ENCODE results near the gene MUC5B. TPM values are rescaled to one million over a fixed set of nuclear protein-coding genes. Genes with fewer than 3 reads are reported as not detected.

MUC5B gene
- total RNA-seq, 1 donor from 2014 or later = not detected

GRCh38 chr11:1232021-1232882, 9.4 kb downstream of the MUC5B start:
- TF ChIP-seq CTCF (IDR thresholded peaks at IDR 0.05; ENCODE audit: unreplicated experiment) = no peak
- Mint-ChIP-seq H3K27me3 (no peaks in the 10 kb centered on the region), H3K9me3 (ENCODE audit: low read depth) (no peaks in the 10 kb centered on the region), H3K4me1 (ENCODE audit: low read depth) (no peaks in the 10 kb centered on the region), H3K27ac (no peak overlapping the region), H3K4me3 (ENCODE audit: low read depth) (no peak overlapping the region), H3K36me3 (ENCODE audit: insufficient read depth) (no peaks in the 10 kb centered on the region)
- DNase-seq (ENCODE audit: low spot score, unreplicated experiment) = no peak

- H3K4me1 Mint-ChIP-seq (ENCODE audit: low read depth) = no peaks in the 10 kb centered on the region
- no peaks in the 10 kb centered on the region for H3K9me3 Mint-ChIP-seq (ENCODE audit: low read depth)
- no peak overlapping the region for H3K4me3 Mint-ChIP-seq (ENCODE audit: low read depth)
- H3K27ac Mint-ChIP-seq = no peak overlapping the region
- DNase-seq (ENCODE audit: low spot score, unreplicated experiment) = no peak
- no peak for TF ChIP-seq CTCF (IDR thresholded peaks at IDR 0.05; ENCODE audit: unreplicated experiment)
- H3K36me3 Mint-ChIP-seq (ENCODE audit: insufficient read depth) = no peaks in the 10 kb centered on the region
- peaks cover 3% of the 10 kb centered on the region for H3K27me3 Mint-ChIP-seq
These were observed 10.0 kb downstream of the MUC5B start for GRCh38 chr11:1232883-1233321.

- Mint-ChIP-seq H3K36me3 (ENCODE audit: insufficient read depth) (no peaks in the 10 kb centered on the region), H3K4me3 (ENCODE audit: low read depth) (no peak overlapping the region), H3K27ac (no peak overlapping the region), H3K27me3 (peaks cover 3% of the 10 kb centered on the region), H3K9me3 (ENCODE audit: low read depth) (no peaks in the 10 kb centered on the region), H3K4me1 (ENCODE audit: low read depth) (no peaks in the 10 kb centered on the region)
- TF ChIP-seq CTCF (IDR thresholded peaks at IDR 0.05; ENCODE audit: unreplicated experiment) = no peak
- no peak for DNase-seq (ENCODE audit: low spot score, unreplicated experiment)
These were observed 10.6 kb downstream of the MUC5B start for GRCh38 chr11:1233351-1234053.

- peaks cover 3% of the 10 kb centered on the region for H3K27me3 Mint-ChIP-seq
- no peak for DNase-seq (ENCODE audit: low spot score, unreplicated experiment)
- H3K36me3 Mint-ChIP-seq (ENCODE audit: insufficient read depth) = no peaks in the 10 kb centered on the region
- H3K9me3 Mint-ChIP-seq (ENCODE audit: low read depth) = no peaks in the 10 kb centered on the region
- H3K4me3 Mint-ChIP-seq (ENCODE audit: low read depth) = no peak overlapping the region
- TF ChIP-seq CTCF (IDR thresholded peaks at IDR 0.05; ENCODE audit: unreplicated experiment) = no peak
- H3K4me1 Mint-ChIP-seq (ENCODE audit: low read depth) = no peaks in the 10 kb centered on the region
- no peak overlapping the region for H3K27ac Mint-ChIP-seq
These were observed 11.3 kb downstream of the MUC5B start for GRCh38 chr11:1234054-1234720.

- no peaks in the 10 kb centered on the region for H3K4me1 Mint-ChIP-seq (ENCODE audit: low read depth)
- DNase-seq (ENCODE audit: low spot score, unreplicated experiment) = no peak
- no peak for TF ChIP-seq CTCF (IDR thresholded peaks at IDR 0.05; ENCODE audit: unreplicated experiment)
These were observed 12.0 kb downstream of the MUC5B start for GRCh38 chr11:1234771-1235305.

More at GRCh38 chr11:1234771-1235305, 12.0 kb downstream of the MUC5B start:
- Mint-ChIP-seq H3K4me3 (ENCODE audit: low read depth) (no peak overlapping the region), H3K27ac (no peak overlapping the region), H3K9me3 (ENCODE audit: low read depth) (no peaks in the 10 kb centered on the region), H3K27me3 (peaks cover 3% of the 10 kb centered on the region), H3K36me3 (ENCODE audit: insufficient read depth) (no peaks in the 10 kb centered on the region)

Measured in progenitor cell of endocrine pancreas (in vitro differentiated cells).